GM13976 (cell line): ENCODE results near the gene CAMK1D.
"Not testable (repeated sequence)": the region's sequence is repeated elsewhere in the genome, so short reads cannot be mapped to it uniquely, and the experiment has no call there.

ENCODE experiments used
- DNase-seq: peaks from one replicate; pipeline ENCODE4 v3.0.0; 2012; ENCODE audit warnings: low spot score
- in situ Hi-C: fragments of 300-500 bp; cut with MboI; formaldehyde crosslinking; loops from one replicate; pipeline ENCODE4 v1.12.0; 2022; ENCODE audit warnings: low sequenced_read_pairs, mixed read lengths, inconsistent platforms; ENCODE audit not compliant: unreplicated experiment
- TF ChIP-seq, protein P1 (sequence below): IDR thresholded peaks from 2 replicates; pipeline ENCODE4 v1.5.1; 2012; ENCODE audit warnings: borderline replicate concordance, mild to moderate bottlenecking; ENCODE audit not compliant: insufficient read depth; ENCODE audit errors: extremely low read depth, missing control alignments, control extremely low read depth

CAMK1D gene

DNA sequence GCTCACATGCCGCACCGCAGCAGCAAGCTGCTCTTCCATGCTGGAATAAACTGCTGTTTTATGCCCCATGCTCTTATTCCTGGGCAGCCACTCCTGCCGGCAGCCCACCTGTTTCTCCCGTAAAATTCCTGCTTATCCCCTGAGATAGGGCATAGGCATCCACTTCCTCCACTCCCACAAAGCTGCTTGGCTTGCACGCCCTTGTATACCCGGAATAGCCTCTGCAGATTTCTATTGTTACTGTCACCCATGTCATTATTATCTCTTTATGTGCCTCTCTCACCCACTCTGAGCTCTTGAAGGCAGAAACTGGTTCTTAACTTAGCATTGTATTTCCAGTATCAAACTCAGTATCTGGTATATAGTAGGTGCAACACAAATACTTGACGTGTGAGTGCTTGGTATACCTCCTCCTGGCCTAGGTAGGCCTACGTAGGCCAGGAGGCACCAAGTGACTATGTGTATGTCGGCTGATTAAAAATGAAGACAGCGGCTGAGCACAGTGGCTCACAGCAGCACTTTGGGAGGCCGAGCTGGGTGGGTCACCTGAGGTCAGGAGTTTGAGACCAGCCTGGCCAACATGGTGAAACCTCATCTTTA lies 458.8 kb downstream of the CAMK1D start:
- in situ Hi-C loops = no loop called here
- TF ChIP-seq, protein P1, sequence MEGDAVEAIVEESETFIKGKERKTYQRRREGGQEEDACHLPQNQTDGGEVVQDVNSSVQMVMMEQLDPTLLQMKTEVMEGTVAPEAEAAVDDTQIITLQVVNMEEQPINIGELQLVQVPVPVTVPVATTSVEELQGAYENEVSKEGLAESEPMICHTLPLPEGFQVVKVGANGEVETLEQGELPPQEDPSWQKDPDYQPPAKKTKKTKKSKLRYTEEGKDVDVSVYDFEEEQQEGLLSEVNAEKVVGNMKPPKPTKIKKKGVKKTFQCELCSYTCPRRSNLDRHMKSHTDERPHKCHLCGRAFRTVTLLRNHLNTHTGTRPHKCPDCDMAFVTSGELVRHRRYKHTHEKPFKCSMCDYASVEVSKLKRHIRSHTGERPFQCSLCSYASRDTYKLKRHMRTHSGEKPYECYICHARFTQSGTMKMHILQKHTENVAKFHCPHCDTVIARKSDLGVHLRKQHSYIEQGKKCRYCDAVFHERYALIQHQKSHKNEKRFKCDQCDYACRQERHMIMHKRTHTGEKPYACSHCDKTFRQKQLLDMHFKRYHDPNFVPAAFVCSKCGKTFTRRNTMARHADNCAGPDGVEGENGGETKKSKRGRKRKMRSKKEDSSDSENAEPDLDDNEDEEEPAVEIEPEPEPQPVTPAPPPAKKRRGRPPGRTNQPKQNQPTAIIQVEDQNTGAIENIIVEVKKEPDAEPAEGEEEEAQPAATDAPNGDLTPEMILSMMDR = no peak
- no peak for DNase-seq

DNA sequence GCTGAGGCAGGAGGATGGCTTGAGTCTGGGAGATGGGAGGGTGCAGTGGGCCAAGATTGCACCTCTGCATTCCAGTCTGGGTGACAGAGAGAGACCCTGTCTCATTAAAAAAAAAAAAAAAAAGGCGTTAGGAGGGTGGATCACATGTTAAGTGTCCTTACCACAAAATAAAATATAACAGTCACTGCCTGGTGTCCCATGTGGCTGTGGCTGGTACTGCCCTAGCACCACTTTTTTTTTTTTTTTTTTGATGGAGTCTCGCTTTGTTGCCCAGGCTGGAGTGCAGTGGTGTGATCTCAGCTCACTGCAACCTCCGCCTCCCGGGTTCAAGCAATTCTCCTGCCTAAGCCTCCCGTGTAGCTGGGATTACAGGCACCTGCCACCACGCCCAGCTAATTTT lies 460.7 kb downstream of the CAMK1D start:
- DNase-seq, in situ Hi-C loops: not testable (repeated sequence)

DNA sequence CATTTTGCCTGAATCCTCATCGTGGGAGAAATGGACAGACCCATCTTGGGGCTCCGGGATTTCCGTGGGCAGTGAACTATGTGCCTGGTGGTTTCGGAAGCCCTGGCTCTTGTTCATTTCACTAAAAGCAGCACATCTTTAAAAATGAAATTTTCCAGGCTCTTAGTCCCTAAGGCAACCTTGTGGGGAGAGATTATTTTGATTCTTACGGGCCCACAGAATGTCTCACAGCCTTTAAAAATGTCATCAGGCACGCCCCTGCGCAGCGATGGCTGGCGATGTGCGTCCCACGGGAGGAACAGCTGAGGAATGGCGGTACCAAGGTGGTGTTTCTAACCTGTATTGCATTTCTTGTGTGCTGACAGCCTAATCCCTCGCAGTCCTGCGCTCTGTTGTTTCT lies 462.5 kb downstream of the CAMK1D start:
- TF ChIP-seq, protein P1 = no peak
- DNase-seq = no peak
- in situ Hi-C loops = no loop called here

DNA sequence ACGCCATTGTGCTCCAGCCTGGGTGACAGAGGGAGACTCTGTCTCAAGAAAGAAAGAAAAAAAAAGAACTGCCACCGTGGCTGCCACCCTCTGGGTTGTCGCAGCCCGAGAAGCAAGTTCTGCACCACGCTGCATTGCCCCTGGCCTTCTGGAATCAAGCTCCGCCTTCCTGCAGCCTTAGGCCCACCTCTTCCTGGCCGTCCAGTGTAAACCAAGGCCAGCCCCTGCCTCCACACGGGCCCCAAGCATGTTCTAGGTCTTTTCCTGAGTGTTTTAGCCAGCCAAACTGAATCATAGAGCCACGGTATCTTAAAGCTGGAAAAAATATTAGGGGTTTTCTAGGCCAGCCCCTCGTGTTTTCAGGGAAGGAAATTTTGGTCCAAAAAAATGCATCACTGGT lies 463.2 kb downstream of the CAMK1D start:
- TF ChIP-seq, protein P1 = no peak
- in situ Hi-C loops = no loop called here
- DNase-seq = no peak

DNA sequence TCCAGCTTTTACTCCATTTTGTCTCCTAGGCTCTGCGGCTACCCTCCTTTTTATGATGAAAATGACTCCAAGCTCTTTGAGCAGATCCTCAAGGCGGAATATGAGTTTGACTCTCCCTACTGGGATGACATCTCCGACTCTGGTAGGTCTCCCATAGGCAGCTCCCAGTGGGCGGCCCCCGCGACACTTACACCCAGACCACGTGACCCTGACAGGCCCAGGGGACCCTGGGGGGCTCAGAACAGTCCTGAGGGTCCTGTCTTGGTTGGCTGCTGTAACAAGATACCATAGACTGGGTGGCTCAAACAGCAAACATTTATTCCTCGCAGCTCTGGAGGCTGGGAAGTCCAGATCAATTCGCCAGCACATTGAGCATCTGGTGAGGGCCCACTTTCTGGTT lies 464.8 kb downstream of the CAMK1D start:
- TF ChIP-seq, protein P1 = no peak
- DNase-seq = no peak
- in situ Hi-C loops = no loop called here

DNA sequence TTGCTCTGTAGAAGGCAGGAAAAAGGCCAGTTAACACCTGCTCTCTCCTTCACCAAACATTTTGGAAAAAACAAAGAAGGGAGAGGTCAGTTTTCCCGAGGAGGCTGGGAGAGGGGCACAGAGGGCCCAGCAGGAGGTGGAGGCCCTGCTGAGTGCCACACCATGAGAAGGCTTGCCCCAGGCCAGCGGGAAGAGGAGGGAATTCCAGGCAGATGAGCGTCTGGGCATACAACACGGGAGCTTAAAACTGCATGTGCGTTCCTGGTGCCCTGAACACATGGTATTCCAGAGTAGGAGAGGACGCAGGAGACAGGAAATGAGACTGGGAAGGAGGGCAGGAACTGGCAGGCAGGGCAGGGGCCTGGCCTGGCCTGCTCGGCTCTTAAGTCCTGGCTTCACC lies 469.7 kb downstream of the CAMK1D start:
- in situ Hi-C loops = no loop called here
- DNase-seq = no peak
- TF ChIP-seq, protein P1 = no peak

DNA sequence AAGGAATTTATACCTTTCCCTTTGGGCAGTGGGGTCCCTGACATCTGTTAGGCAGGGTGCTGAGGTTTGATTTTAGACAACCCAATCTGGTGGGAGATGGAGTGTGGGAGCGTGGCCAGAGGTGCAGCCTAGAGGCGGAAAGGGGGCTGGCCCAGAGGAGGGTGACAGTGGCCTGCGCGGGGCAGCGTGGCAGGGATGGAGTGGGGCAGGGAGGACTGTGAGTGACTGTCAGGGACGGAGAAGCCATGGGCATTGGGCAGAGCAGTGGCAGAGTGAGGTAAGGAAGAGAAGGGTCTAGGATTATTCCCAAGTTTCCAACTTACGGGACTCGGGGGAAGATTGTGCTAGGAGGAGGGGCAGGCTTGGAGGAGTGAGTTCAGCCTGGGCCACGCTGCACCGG lies 470.3 kb downstream of the CAMK1D start:
- in situ Hi-C loops = no loop called here
- TF ChIP-seq, protein P1 = no peak

More for the DNA sequence above, 470.3 kb downstream of the CAMK1D start:
- DNase-seq = no peak
